HG03095 (cell line): ENCODE measurements around the gene ATG13.

Experiments used
- ATAC-seq: cut with Tn5 transposase; IDR thresholded peaks from one replicate; pipeline ENCODE4 v1.9.1; 2021; ENCODE audit warnings: moderate library complexity; ENCODE audit not compliant: unreplicated experiment

ATG13 gene

GRCh38 chr11:46674463-46675287 lies 57.3 kb downstream of the ATG13 start:
- no peak for ATAC-seq

GRCh38 chr11:46675288-46675851 lies 58.0 kb downstream of the ATG13 start:
- no peak for ATAC-seq

- no peak for ATAC-seq
These were observed 58.6 kb downstream of the ATG13 start for GRCh38 chr11:46675949-46676348.

GRCh38 chr11:46676436-46677158 lies 59.2 kb downstream of the ATG13 start:
- no peak for ATAC-seq

- no peak for ATAC-seq
These were observed 59.8 kb downstream of the ATG13 start for GRCh38 chr11:46677169-46677568.

- ATAC-seq, result no peak
These were observed 60.8 kb downstream of the ATG13 start for GRCh38 chr11:46677991-46678740.

GRCh38 chr11:46678741-46679130 lies 61.4 kb downstream of the ATG13 start:
- no peak for ATAC-seq

GRCh38 chr11:46679241-46680163 lies 62.1 kb downstream of the ATG13 start:
- ATAC-seq, result no peak

GRCh38 chr11:46680164-46680760 lies 62.9 kb downstream of the ATG13 start:
- no peak for ATAC-seq

GRCh38 chr11:46680815-46681214 lies 63.5 kb downstream of the ATG13 start:
- no peak for ATAC-seq

- ATAC-seq, result no peak
These were observed 64.5 kb downstream of the ATG13 start for GRCh38 chr11:46681814-46682213.

GRCh38 chr11:46682773-46683752 lies 65.7 kb downstream of the ATG13 start:
- no peak for ATAC-seq

GRCh38 chr11:46684367-46684766 lies 67.0 kb downstream of the ATG13 start:
- ATAC-seq, result no peak

- no peak for ATAC-seq
These were observed 69.8 kb downstream of the ATG13 start for GRCh38 chr11:46686886-46687795.

- no peak for ATAC-seq
These were observed 73.3 kb downstream of the ATG13 start for GRCh38 chr11:46690702-46691101.

- no peak for ATAC-seq
These were observed 75.1 kb downstream of the ATG13 start for GRCh38 chr11:46692450-46692849.

- ATAC-seq, result no peak
These were observed 76.3 kb downstream of the ATG13 start for GRCh38 chr11:46693597-46694012.

- no peak for ATAC-seq
These were observed 76.7 kb downstream of the ATG13 start for GRCh38 chr11:46694072-46694471.
